Measurements from ENCODE around the gene NPTN. TPM values are rescaled to one million over a fixed set of nuclear protein-coding genes. Genes with fewer than 3 reads are reported as not detected.

Gene NPTN
- total RNA-seq, 1 experiment from 2014 or later, result 190 TPM

DNA sequence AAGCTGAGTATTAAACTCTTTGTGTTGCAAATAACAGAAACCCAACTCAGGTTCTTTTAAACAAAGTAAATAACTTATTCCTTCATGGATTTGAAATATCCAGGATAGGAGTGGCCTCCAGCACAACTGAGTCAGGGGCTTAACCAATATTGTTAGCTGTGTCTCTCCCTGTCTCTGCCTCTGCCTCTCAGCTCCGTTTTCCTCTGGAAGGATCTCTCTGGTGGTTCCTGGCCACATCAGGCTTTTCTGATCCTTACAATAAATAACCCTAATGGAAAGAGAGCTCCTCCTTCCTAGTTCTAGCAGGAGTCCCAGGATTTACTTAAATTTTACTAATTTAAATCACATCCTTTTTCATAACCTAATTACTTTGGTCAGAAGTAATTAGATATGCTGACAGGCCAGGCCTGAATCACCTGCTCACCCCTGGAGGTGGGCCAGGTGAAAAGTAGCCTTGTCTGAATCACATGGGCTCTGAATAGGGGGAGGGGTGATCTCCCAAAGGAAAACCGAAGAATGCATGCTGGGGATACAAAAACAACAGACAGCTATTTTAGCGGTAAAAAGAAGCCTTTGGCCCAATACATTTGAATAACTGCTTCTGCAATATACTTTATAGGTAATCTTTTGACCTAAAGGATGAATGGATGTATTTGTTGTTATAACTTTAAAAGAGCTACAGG is 114.9 kb downstream of the NPTN start:
- no peak overlapping the region for H3K4me3 Mint-ChIP-seq (ENCODE audit: low read depth, unreplicated experiment)
- BruUV-seq (replicated peaks), result no TSS peak
- no peak for DNase-seq
- H3K27ac Mint-ChIP-seq (ENCODE audit: unreplicated experiment), result no peak overlapping the region
- no peaks in the 10 kb centered on the region for H3K27me3 Mint-ChIP-seq (ENCODE audit: unreplicated experiment)
- intact Hi-C loops (cut with micrococcal nuclease; ENCODE audit: unreplicated experiment), result no loop called here
- H3K9me3 Mint-ChIP-seq (ENCODE audit: low read depth, unreplicated experiment), result no peaks in the 10 kb centered on the region
- H3K36me3 Mint-ChIP-seq (ENCODE audit: insufficient read depth, unreplicated experiment), result no peaks in the 10 kb centered on the region
- TF ChIP-seq, protein P1, sequence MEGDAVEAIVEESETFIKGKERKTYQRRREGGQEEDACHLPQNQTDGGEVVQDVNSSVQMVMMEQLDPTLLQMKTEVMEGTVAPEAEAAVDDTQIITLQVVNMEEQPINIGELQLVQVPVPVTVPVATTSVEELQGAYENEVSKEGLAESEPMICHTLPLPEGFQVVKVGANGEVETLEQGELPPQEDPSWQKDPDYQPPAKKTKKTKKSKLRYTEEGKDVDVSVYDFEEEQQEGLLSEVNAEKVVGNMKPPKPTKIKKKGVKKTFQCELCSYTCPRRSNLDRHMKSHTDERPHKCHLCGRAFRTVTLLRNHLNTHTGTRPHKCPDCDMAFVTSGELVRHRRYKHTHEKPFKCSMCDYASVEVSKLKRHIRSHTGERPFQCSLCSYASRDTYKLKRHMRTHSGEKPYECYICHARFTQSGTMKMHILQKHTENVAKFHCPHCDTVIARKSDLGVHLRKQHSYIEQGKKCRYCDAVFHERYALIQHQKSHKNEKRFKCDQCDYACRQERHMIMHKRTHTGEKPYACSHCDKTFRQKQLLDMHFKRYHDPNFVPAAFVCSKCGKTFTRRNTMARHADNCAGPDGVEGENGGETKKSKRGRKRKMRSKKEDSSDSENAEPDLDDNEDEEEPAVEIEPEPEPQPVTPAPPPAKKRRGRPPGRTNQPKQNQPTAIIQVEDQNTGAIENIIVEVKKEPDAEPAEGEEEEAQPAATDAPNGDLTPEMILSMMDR (IDR thresholded peaks at IDR 0.05; ENCODE audit: unreplicated experiment), result no peak
- no peaks in the 10 kb centered on the region for H3K4me1 Mint-ChIP-seq (ENCODE audit: low read depth, unreplicated experiment)
- CTCF ChIA-PET, result no interaction called here

DNA sequence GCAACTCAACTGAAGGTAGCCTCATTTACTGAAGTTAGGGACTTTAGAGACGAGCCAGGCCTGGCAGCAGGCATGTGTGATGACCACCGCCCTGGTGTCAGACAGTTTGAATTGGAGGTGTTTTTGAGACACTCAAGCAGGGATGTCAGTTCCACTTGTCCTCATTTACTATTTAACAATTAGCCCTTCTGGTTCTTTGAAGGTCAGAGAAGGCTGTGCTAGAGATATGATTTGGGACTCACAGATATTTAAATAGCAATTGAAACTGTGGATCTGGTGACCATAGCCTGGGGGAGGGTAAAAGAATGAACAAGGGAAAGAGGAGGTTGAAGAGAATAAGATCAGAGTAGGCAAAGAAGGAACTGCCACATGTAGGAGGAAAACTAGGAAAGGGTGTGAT is 115.6 kb downstream of the NPTN start:
- TF ChIP-seq, protein P1 (IDR thresholded peaks at IDR 0.05; ENCODE audit: unreplicated experiment), result no peak
- no TSS peak for BruUV-seq (replicated peaks)
- no peaks in the 10 kb centered on the region for H3K27me3 Mint-ChIP-seq (ENCODE audit: unreplicated experiment)
- H3K36me3 Mint-ChIP-seq (ENCODE audit: insufficient read depth, unreplicated experiment), result no peaks in the 10 kb centered on the region
- no peak overlapping the region for H3K4me3 Mint-ChIP-seq (ENCODE audit: low read depth, unreplicated experiment)
- DNase-seq, result no peak
- no peak overlapping the region for H3K27ac Mint-ChIP-seq (ENCODE audit: unreplicated experiment)
- H3K9me3 Mint-ChIP-seq (ENCODE audit: low read depth, unreplicated experiment), result no peaks in the 10 kb centered on the region
- CTCF ChIA-PET, result no interaction called here
- intact Hi-C loops (cut with micrococcal nuclease; ENCODE audit: unreplicated experiment), result no loop called here
- no peaks in the 10 kb centered on the region for H3K4me1 Mint-ChIP-seq (ENCODE audit: low read depth, unreplicated experiment)

DNA sequence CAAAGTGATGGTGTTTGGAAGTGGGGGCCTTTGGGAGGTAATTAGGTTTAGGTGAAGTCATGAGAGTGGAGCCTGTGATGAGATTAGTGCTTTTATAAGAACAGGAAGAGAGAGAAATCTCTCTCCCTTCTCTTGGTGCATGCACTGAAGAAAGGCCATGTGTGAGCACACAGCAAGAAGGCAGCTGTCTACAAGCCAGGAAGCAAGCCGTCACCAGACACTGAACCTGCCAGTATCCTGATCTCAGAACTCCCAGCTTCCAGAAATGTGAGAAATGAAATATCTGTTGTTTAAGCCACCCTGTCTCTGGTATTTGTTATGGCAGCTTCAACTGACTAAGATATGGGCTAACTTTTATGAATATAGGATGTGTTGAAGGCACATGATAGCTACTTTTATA is 117.7 kb downstream of the NPTN start:
- no peaks in the 10 kb centered on the region for H3K9me3 Mint-ChIP-seq (ENCODE audit: low read depth, unreplicated experiment)
- intact Hi-C loops (cut with micrococcal nuclease; ENCODE audit: unreplicated experiment), result no loop called here
- DNase-seq, result no peak
- no TSS peak for BruUV-seq (replicated peaks)
- no peak overlapping the region for H3K4me3 Mint-ChIP-seq (ENCODE audit: low read depth, unreplicated experiment)
- H3K27ac Mint-ChIP-seq (ENCODE audit: unreplicated experiment), result no peak overlapping the region
- H3K27me3 Mint-ChIP-seq (ENCODE audit: unreplicated experiment), result no peaks in the 10 kb centered on the region
- no peaks in the 10 kb centered on the region for H3K4me1 Mint-ChIP-seq (ENCODE audit: low read depth, unreplicated experiment)
- CTCF ChIA-PET, result no interaction called here
- TF ChIP-seq, protein P1 (IDR thresholded peaks at IDR 0.05; ENCODE audit: unreplicated experiment), result no peak
- no peaks in the 10 kb centered on the region for H3K36me3 Mint-ChIP-seq (ENCODE audit: insufficient read depth, unreplicated experiment)

Other genes starting within 250 kb of the NPTN start
- not detected in 2 replicates for gene REC114, start 190.2 kb downstream of the NPTN start, total RNA-seq (2022)
- 83.7 and 84.6 TPM in 2 replicates for gene CD276, start 51.0 kb upstream of the NPTN start, total RNA-seq (2022)
- gene INSYN1, start 120.0 kb upstream of the NPTN start, total RNA-seq (2022), result not detected in 2 replicates
- gene TBC1D21, start 240.2 kb upstream of the NPTN start, total RNA-seq (2022), result not detected in 2 replicates